ENCODE measurements around the gene PTMS. TPM values are rescaled to one million over a fixed set of nuclear protein-coding genes. Genes with fewer than 3 reads are reported as not detected.

PTMS gene
- total and polyA plus RNA-seq, 10 of the 15 experiments (the other 5 are each of a cell fraction or from before 2014, with no cell fraction given) = 2.1 to 127 (median 29.8) TPM

DNA sequence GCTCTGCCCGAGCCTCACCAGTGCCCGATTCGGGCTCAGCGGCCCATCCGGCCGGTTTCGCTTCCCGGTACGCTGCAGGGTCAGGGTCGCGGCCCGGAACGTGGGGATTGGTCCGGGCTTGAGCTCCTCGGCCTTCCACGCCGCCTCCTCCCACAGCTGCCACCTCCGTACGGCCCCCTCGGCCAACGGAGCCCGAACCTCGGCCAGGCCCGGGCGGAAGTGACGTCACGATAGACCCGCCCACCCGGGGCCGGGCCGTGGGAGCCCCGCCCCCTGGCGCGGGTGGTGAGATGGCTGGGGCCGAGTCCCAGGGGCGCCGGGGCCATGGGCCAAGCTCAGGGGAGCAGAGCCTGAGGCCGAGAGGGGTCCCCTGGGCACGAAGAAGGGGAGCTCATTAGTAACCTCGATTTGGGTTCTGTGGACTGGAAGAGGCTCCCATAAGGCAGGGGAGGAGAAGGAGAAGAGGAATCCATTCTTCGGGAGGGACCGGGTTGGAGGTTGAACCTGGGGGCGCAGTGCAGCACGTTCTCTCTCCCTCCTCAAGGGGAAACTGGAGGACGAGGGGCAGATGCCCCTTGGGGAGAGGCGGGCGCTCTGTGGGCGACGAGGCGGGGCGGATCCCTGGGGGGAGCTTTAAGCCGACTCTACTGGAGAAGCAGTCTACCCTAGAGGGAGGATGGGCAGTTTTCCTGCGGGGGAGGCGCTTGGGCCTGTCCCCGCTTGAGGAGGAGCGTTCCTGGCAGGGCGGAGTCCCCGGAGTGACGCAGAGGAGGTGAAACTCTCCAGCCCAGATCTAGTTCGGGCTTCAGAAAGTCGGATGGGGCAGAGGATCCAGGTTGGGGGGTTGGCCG is 13.0 kb upstream of the PTMS start, which contains the start of gene MLF2 (continued):
- TF ChIP-seq EP300 (IDR thresholded peaks at IDR 0.05; ENCODE audit: borderline replicate concordance in 1 of 2, control insufficient read depth in 1 of 2, low read depth in 2 of 2, low read length in 2 of 2) (peak in 1 of 2 experiments; percentile 40; a peak in 1 of 4 replicates), KDM1A (IDR thresholded peaks at IDR 0.05; ENCODE audit: borderline replicate concordance) (no peak), HCFC1 (IDR thresholded peaks at IDR 0.05; ENCODE audit: low read length) (no peak; the same call in 1 of the 2 replicates), STAT1 (conservative IDR thresholded peaks at IDR 0.05) (no peak)
- TF ChIP-seq, protein P1, sequence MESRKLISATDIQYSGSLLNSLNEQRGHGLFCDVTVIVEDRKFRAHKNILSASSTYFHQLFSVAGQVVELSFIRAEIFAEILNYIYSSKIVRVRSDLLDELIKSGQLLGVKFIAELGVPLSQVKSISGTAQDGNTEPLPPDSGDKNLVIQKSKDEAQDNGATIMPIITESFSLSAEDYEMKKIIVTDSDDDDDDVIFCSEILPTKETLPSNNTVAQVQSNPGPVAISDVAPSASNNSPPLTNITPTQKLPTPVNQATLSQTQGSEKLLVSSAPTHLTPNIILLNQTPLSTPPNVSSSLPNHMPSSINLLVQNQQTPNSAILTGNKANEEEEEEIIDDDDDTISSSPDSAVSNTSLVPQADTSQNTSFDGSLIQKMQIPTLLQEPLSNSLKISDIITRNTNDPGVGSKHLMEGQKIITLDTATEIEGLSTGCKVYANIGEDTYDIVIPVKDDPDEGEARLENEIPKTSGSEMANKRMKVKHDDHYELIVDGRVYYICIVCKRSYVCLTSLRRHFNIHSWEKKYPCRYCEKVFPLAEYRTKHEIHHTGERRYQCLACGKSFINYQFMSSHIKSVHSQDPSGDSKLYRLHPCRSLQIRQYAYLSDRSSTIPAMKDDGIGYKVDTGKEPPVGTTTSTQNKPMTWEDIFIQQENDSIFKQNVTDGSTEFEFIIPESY (IDR thresholded peaks at IDR 0.05) = no peak
- TF ChIP-seq, protein P2, sequence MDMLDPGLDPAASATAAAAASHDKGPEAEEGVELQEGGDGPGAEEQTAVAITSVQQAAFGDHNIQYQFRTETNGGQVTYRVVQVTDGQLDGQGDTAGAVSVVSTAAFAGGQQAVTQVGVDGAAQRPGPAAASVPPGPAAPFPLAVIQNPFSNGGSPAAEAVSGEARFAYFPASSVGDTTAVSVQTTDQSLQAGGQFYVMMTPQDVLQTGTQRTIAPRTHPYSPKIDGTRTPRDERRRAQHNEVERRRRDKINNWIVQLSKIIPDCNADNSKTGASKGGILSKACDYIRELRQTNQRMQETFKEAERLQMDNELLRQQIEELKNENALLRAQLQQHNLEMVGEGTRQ (IDR thresholded peaks at IDR 0.05; ENCODE audit: borderline replicate concordance, low read depth, low read length) = no peak
